Activated CD8-positive, alpha-beta memory T cell treated with anti-CD3 and anti-CD28 coated beads, Interleukin-2, amount 50 U/mL, for 4 hours (primary cell): ENCODE results near the gene KRT37.
"Not testable (repeated sequence)": the region's sequence is repeated elsewhere in the genome, so short reads cannot be mapped to it uniquely, and the experiment has no call there.

Experiments used
- DNase-seq: peaks from one replicate; pipeline ENCODE4 v3.0.0-alpha.2; 2020

Gene KRT37

DNA sequence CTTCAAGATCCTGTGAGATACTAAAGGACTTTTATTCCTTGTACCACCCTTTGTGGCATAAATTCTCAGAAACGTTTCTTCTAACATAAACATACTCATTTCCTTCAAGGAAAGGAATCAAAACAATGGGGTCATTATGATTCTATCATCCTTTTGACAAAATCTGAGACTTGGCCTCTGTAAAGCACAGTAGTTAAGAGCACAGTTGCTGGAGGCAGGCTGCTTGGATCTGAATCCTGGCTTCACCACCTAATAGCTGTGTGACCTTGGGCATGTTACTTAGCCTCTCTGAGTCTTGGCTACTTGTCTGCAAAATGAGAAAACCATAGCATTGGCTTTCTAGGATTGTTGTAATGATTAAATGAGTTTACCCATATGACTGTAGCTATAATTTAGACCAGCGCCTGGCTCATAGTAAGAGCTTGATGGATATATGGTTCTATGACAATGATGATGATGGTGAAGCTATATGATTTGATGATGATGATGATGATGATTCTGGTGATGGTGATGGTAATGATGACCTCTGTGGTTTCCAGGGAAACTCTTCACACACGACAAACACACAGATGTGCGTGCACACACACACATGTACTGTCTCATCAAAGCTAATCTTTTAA is 20.9 kb downstream of the KRT37 start:
- DNase-seq: no peak

DNA sequence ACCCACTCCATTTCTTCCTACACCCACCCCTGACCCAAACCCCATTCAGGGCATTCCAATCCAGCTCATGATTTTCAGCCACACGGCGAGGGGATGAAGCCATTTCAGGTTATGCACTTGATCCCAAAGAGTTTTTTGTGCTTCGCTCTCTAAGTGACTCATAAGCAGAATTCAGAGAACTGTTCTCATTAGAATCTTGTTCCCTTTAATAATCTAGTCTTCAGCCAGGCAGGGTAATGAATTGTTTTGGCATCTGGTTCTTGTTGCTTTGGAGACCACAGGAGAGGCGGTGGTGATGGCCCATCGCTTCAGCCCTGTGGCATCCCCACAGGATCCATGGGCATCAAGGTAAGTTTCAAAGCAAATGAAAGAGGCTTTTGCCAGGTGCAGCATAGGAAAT is 22.2 kb downstream of the KRT37 start:
- no peak for DNase-seq

DNA sequence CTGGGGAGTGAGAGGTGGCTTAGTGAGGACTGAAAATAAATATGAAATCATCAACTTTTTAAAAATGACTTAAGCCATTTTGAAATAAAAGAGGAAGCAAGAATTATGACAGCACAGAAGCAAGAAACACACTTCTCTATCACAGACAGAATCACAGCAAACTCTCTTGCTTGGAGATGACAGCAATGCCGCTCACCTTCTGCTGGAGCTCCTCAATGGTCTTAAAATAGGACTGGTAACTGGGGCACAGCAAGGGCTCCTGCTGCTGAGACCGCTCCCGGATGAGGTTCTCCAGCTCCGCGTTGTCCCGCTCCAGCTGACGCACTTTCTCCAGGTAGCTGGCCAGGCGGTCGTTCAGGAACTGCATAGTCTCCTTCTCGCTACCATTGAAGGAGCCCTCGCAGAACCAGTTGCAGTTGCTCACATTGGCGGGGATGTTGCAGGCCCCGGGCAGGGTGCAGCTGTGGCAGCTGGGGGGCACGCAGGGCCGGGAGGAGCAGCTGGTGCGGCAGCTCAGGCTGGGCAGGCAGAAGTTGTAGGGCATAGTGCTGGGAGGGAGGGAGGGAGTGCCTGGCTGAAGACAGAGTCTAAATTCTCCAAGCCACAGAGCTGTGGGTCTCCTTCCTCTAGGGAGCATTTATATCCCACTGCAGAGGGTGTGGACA is 27.3 kb downstream of the KRT37 start, which contains the start of gene KRT31:
TSS of gene KRT31 (minus strand) at position 613 of the 665 bp plus-strand sequence. CDS start at position 544, 69 bp downstream.
- DNase-seq: no peak

DNA sequence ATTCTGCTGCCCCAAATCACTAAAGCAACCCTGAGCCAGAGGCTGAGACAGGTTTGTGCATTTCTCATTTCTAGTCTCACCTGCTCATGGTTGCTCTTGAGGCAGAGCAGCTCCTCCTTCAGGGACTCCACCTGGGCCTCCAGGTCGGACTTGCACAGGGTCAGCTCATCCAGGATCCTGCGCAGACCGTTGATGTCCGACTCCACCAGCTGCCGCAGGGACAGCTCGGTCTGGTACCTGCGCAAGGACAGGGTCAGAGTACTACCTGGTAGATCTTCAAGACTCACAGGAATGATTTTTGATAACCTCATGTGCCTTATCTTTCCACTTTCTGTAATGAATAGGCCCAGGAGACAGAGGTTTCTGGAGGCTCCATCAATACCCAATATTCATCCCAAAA is 28.0 kb downstream of the KRT37 start:
- no peak for DNase-seq

DNA sequence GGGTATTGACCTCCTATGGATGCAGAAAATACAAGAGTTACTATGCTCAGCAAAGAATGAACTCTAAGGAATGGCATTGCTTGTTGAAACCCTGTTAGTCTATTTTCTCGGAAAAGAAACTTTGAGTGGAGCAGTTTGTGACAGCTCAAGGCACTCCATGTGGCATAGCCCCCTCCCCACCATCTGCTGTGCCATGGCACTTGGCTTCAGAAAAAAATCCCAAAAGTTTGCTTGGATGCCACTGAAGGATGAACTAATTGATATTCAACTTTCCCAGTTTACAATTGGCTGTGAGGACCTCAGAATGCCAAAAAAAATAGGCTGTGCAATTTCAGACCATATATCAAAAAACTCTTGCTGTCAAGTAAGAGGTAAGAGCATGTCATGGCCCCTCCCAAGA is 28.8 kb downstream of the KRT37 start:
- DNase-seq: no peak

DNA sequence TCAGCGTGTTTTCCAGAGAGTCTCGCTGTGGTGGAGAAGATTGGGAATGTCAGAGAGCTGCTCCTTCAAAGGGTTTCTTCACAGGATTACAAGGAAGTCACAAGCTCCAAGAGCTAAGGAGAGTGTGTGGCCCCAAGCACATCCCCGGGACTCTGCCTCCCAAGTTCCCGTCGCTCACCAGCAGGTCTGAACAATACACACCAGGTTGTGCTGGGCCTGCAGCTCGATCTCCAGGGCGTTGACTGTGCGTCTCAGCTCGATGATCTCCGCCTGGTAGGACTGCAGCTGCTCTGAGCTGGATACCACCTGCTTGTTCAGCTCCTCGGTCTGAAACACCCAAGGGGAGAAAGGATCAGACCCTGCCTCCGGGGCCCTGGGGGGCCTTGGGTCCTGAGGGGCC is 29.3 kb downstream of the KRT37 start:
- DNase-seq: not testable (repeated sequence)

DNA sequence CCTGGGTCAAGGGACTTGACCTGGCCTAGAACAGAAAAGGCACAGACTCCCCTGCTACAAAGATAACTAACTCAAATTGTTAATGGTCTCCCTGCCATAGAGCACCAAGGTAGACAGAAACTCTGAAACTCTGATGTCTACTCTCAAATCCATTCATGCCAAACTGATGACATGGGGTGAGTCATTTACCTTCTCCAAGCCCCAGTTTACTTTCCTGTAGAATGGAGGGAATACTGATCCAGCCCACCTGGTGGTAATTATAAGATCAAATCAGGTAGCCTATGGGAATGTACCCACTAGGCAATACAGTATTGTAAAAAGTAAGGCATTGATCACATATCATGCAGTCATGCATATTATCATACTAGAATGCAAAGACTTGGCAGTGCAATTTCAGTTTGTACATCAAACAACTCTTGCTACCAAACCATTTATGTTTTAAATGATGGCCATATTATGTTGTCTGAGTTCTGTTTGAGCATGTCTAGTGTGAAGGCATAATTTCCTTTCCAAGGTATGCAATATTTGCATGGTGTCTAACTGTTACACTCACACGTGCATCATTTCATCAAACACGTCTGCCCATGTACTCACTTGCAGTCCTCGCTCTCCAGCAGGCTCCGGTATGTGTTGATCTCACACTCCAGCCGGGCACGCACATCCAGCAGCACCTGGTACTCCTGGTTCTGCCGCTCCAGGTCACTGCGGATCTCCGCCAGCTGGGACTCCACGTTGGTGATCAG is 30.0 kb downstream of the KRT37 start:
- no peak for DNase-seq

GRCh38 chr17:41393826-41394225 is 30.6 kb downstream of the KRT37 start:
- DNase-seq: no peak

DNA sequence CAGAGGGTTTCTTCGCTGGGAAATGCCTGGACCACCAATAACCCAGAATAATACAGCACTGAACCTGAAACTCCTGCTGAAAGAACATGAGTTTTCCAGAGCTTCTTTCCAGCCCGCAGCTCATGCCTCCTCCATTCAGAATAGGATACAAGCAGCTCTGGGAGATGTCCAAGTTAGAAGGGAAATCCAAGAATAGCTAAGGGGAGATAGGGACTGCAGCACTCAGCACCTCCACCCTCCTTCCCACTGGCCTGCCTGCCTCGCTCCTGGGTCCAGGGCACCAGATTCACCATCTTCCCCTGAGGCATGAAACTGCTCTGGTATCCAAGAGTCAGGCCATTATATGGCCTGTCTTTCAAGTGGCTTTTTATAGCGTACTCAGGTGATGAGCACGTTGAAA is 31.1 kb downstream of the KRT37 start:
- DNase-seq: no peak

- no peak for DNase-seq
Measured at GRCh38 chr17:41392278-41392677, 32.1 kb downstream of the KRT37 start.

- DNase-seq: no peak
Measured at GRCh38 chr17:41391535-41391934, 32.9 kb downstream of the KRT37 start.

DNA sequence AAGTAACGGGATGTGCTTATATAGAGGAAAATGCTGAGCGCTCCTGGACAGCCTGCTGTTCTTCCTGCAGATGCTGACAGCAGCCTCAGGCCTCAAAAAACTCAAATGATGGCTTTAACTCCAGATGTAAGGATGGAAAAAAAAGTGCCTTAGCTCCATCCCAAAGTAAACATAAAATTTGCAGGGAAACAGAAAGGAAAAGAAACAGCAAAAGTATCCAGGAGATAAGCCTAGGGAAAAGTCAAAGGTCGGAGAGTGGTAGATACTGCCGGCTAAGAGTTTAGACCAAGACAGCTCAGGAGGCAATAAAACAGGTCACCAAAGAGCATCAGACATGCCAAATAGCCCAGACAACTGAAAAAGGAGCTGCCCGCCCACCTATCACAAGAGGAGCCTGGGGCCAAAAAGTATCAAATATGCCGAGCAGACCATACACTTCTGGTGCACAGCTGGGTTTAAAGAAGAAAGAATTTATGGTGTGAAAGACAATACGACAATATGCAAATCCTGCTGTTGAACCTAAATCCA is 33.9 kb downstream of the KRT37 start:
- DNase-seq: no peak

- DNase-seq: no peak
Measured at GRCh38 chr17:41387670-41388069, 36.7 kb downstream of the KRT37 start.

DNA sequence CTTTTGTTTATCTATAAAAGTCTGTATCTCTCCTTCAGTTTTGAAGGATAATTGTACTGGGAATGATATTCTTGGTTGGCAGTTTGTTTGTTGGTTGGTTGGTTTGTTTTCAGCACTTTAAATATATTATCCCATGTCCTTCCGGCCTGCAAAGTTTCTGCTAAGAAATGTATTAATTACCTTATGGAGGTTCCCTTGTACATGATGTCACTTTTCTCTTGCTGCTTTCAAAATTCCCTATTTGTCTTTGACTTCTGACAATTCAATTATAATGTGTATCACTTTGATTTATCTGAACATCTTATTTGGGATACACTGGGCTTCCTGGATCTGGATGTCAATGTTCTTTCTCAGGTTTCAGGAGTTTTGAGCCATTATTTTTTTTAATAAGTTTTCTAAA is 38.2 kb downstream of the KRT37 start:
- DNase-seq: no peak

DNA sequence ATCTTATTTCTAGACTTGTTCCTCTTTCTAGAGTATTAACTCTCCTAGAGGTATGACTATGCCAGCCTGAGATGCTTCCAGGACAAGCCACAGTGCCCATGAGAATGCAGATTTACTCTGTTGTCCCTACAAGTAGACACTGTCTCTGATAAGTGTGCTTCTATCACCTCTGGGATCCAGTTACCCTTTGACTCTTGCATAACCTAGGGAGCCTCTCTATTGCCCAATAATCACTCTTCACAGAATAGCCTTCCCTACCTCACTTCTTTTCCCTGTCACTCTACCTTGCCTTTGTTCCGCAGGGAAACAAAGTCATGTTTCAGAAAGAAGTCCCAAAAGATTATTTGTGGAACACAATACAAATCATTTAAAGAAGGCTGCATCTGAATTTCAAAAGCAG is 40.7 kb downstream of the KRT37 start:
- DNase-seq: no peak

- DNase-seq: no peak
Measured at GRCh38 chr17:41382394-41382793, 42.0 kb downstream of the KRT37 start.

- not testable (repeated sequence) for DNase-seq
Measured at GRCh38 chr17:41381943-41382342, 42.4 kb downstream of the KRT37 start, which contains the start of gene KRT34. TSS of gene KRT34 (minus strand) at chr17:41382306. CDS start at chr17:41382246, 60 bp downstream.

GRCh38 chr17:41380091-41380490 is 44.3 kb downstream of the KRT37 start:
- DNase-seq: not testable (repeated sequence)

GRCh38 chr17:41377546-41377945 is 46.8 kb downstream of the KRT37 start:
- no peak for DNase-seq
